ENCODE results near the gene FOXL3. TPM values are rescaled to one million over a fixed set of nuclear protein-coding genes. Genes with fewer than 3 reads are reported as not detected.
A peak's percentile ranks its signal among the peaks of the same experiment; 100 is the strongest.

Gene FOXL3
- total and polyA plus RNA-seq, 4 donors: not detected

- no peaks in the 10 kb centered on the region for H3K36me3 ChIP-seq (ENCODE audit: control insufficient read depth in 1 of 2, insufficient read depth in 2 of 2, low read length in 1 of 2)
- H3K4me3 ChIP-seq (ENCODE audit: low read length in 2 of 2): no peak overlapping the region
- WGBS, 2 donors: 82 to 86% methylated on average over 35 of the region's 35 CpGs
- intact Hi-C loops (cut with DNase I): no loop called here
- H3K4me1 ChIP-seq (ENCODE audit: control insufficient read depth in 1 of 2, insufficient read depth in 2 of 2, low read length in 2 of 2): no peaks in the 10 kb centered on the region
- no peaks in the 10 kb centered on the region for H3K27me3 ChIP-seq (ENCODE audit: control insufficient read depth in 1 of 2, insufficient read depth in 2 of 2, low read length in 1 of 2)
- no peaks in the 10 kb centered on the region for H3K9me3 ChIP-seq (ENCODE audit: control insufficient read depth, low read length)
- no peak overlapping the region for H3K27ac ChIP-seq (ENCODE audit: low read depth in 1 of 2, low read length in 2 of 2)
- DNase-seq (peak in 1 of 2 donors; percentile 56), ATAC-seq (ENCODE audit: low FRiP score) (no peak)
Observed at GRCh38 chr7:305410-306151, 15.6 kb downstream of the FOXL3 start.

GRCh38 chr7:307970-308369, 18.0 kb downstream of the FOXL3 start:
- H3K36me3 ChIP-seq (ENCODE audit: control insufficient read depth in 1 of 2, insufficient read depth in 2 of 2, low read length in 1 of 2): no peaks in the 10 kb centered on the region
- 61 to 78% methylated on average over 3 of the region's 3 CpGs for WGBS, 2 donors
- ATAC-seq (ENCODE audit: low FRiP score) (no peak), DNase-seq (no peak)
- intact Hi-C loops (cut with DNase I): no loop called here
- H3K4me3 ChIP-seq (ENCODE audit: low read length in 2 of 2): no peak overlapping the region
- no peak overlapping the region for H3K27ac ChIP-seq (ENCODE audit: low read depth in 1 of 2, low read length in 2 of 2)
- no peaks in the 10 kb centered on the region for H3K4me1 ChIP-seq (ENCODE audit: control insufficient read depth in 1 of 2, insufficient read depth in 2 of 2, low read length in 2 of 2)
- no peaks in the 10 kb centered on the region for H3K9me3 ChIP-seq (ENCODE audit: control insufficient read depth, low read length)
- no peaks in the 10 kb centered on the region for H3K27me3 ChIP-seq (ENCODE audit: control insufficient read depth in 1 of 2, insufficient read depth in 2 of 2, low read length in 1 of 2)

- DNase-seq (peak; percentile 12 to 65), ATAC-seq (ENCODE audit: low FRiP score) (no peak)
- Histone ChIP-seq H3K27me3 (ENCODE audit: control insufficient read depth in 1 of 2, insufficient read depth in 2 of 2, low read length in 1 of 2) (no peaks in the 10 kb centered on the region), H3K9me3 (ENCODE audit: control insufficient read depth, low read length) (no peaks in the 10 kb centered on the region), H3K27ac (ENCODE audit: low read depth in 1 of 2, low read length in 2 of 2) (no peak overlapping the region), H3K36me3 (ENCODE audit: control insufficient read depth in 1 of 2, insufficient read depth in 2 of 2, low read length in 1 of 2) (no peaks in the 10 kb centered on the region), H3K4me3 (ENCODE audit: low read length in 2 of 2) (no peak overlapping the region), H3K4me1 (ENCODE audit: control insufficient read depth in 1 of 2, insufficient read depth in 2 of 2, low read length in 2 of 2) (no peaks in the 10 kb centered on the region)
- intact Hi-C loops (cut with DNase I): loop anchor here in 1 of 2 donors (2.0 kb wide), 1 partner anchor 45 kb away; no protein-coding TSS in a partner anchor
- WGBS, 2 donors: 91 to 92% methylated on average over 19 of the region's 19 CpGs
Observed at GRCh38 chr7:309586-310228, 19.7 kb downstream of the FOXL3 start.

- Histone ChIP-seq H3K36me3 (ENCODE audit: control insufficient read depth in 1 of 2, insufficient read depth in 2 of 2, low read length in 1 of 2) (no peaks in the 10 kb centered on the region), H3K4me1 (ENCODE audit: control insufficient read depth in 1 of 2, insufficient read depth in 2 of 2, low read length in 2 of 2) (no peaks in the 10 kb centered on the region), H3K27ac (ENCODE audit: low read depth in 1 of 2, low read length in 2 of 2) (no peak overlapping the region), H3K4me3 (ENCODE audit: low read length in 2 of 2) (no peak overlapping the region), H3K9me3 (ENCODE audit: control insufficient read depth, low read length) (no peaks in the 10 kb centered on the region), H3K27me3 (ENCODE audit: control insufficient read depth in 1 of 2, insufficient read depth in 2 of 2, low read length in 1 of 2) (no peaks in the 10 kb centered on the region)
- ATAC-seq (ENCODE audit: low FRiP score) (no peak), DNase-seq (peak; percentile 29 to 55)
- intact Hi-C loops (cut with DNase I): loop anchor here in 1 of 2 donors (2.0 kb wide), 1 partner anchor 46 kb away; no protein-coding TSS in a partner anchor
- WGBS, 2 donors: 74 to 77% methylated on average over 19 of the region's 19 CpGs
Observed at GRCh38 chr7:311131-311680, 21.2 kb downstream of the FOXL3 start.

- DNase-seq (peak; percentile 22 to 38), ATAC-seq (ENCODE audit: low FRiP score) (no peak)
Observed at GRCh38 chr7:311796-312195, 21.8 kb downstream of the FOXL3 start.

GRCh38 chr7:312424-312823, 22.5 kb downstream of the FOXL3 start:
- ATAC-seq (ENCODE audit: low FRiP score): no peak

More at GRCh38 chr7:311796-312195, 21.8 kb downstream of the FOXL3 start:
- Histone ChIP-seq H3K36me3 (ENCODE audit: control insufficient read depth in 1 of 2, insufficient read depth in 2 of 2, low read length in 1 of 2) (no peaks in the 10 kb centered on the region), H3K27ac (ENCODE audit: low read depth in 1 of 2, low read length in 2 of 2) (no peak overlapping the region), H3K4me3 (ENCODE audit: low read length in 2 of 2) (no peak overlapping the region), H3K27me3 (ENCODE audit: control insufficient read depth in 1 of 2, insufficient read depth in 2 of 2, low read length in 1 of 2) (no peaks in the 10 kb centered on the region), H3K4me1 (ENCODE audit: control insufficient read depth in 1 of 2, insufficient read depth in 2 of 2, low read length in 2 of 2) (no peaks in the 10 kb centered on the region), H3K9me3 (ENCODE audit: control insufficient read depth, low read length) (no peaks in the 10 kb centered on the region)
- WGBS, 2 donors: 63 to 71% methylated on average over 5 of the region's 5 CpGs
- intact Hi-C loops (cut with DNase I): loop anchor here in 1 of 2 donors (2.0 kb wide), 1 partner anchor 47 kb away; no protein-coding TSS in a partner anchor

GRCh38 chr7:314853-315252, 24.9 kb downstream of the FOXL3 start:
- intact Hi-C loops (cut with DNase I): no loop called here
- Histone ChIP-seq H3K4me3 (ENCODE audit: low read length in 2 of 2) (no peak overlapping the region), H3K9me3 (ENCODE audit: control insufficient read depth, low read length) (no peaks in the 10 kb centered on the region), H3K4me1 (ENCODE audit: control insufficient read depth in 1 of 2, insufficient read depth in 2 of 2, low read length in 2 of 2) (no peaks in the 10 kb centered on the region), H3K27me3 (ENCODE audit: control insufficient read depth in 1 of 2, insufficient read depth in 2 of 2, low read length in 1 of 2) (no peaks in the 10 kb centered on the region), H3K36me3 (ENCODE audit: control insufficient read depth in 1 of 2, insufficient read depth in 2 of 2, low read length in 1 of 2) (no peaks in the 10 kb centered on the region), H3K27ac (ENCODE audit: low read depth in 1 of 2, low read length in 2 of 2) (no peak overlapping the region)
- 94 to 96% methylated on average over 8 of the region's 8 CpGs for WGBS, 2 donors
- DNase-seq (no peak), ATAC-seq (ENCODE audit: low FRiP score) (no peak)

More at GRCh38 chr7:312424-312823, 22.5 kb downstream of the FOXL3 start:
- Histone ChIP-seq H3K4me3 (ENCODE audit: low read length in 2 of 2) (no peak overlapping the region), H3K27me3 (ENCODE audit: control insufficient read depth in 1 of 2, insufficient read depth in 2 of 2, low read length in 1 of 2) (no peaks in the 10 kb centered on the region), H3K4me1 (ENCODE audit: control insufficient read depth in 1 of 2, insufficient read depth in 2 of 2, low read length in 2 of 2) (no peaks in the 10 kb centered on the region), H3K27ac (ENCODE audit: low read depth in 1 of 2, low read length in 2 of 2) (no peak overlapping the region), H3K36me3 (ENCODE audit: control insufficient read depth in 1 of 2, insufficient read depth in 2 of 2, low read length in 1 of 2) (no peaks in the 10 kb centered on the region), H3K9me3 (ENCODE audit: control insufficient read depth, low read length) (no peaks in the 10 kb centered on the region)
- intact Hi-C loops (cut with DNase I): no loop called here
- no peak for DNase-seq
- 78% methylated on average over 6 of the region's 6 CpGs for WGBS, 2 donors

GRCh38 chr7:315516-316265, 25.7 kb downstream of the FOXL3 start:
- Histone ChIP-seq H3K4me1 (ENCODE audit: control insufficient read depth in 1 of 2, insufficient read depth in 2 of 2, low read length in 2 of 2) (no peaks in the 10 kb centered on the region), H3K9me3 (ENCODE audit: control insufficient read depth, low read length) (no peaks in the 10 kb centered on the region), H3K4me3 (ENCODE audit: low read length in 2 of 2) (no peak overlapping the region), H3K27ac (ENCODE audit: low read depth in 1 of 2, low read length in 2 of 2) (no peak overlapping the region), H3K27me3 (ENCODE audit: control insufficient read depth in 1 of 2, insufficient read depth in 2 of 2, low read length in 1 of 2) (no peaks in the 10 kb centered on the region), H3K36me3 (ENCODE audit: control insufficient read depth in 1 of 2, insufficient read depth in 2 of 2, low read length in 1 of 2) (no peaks in the 10 kb centered on the region)
- WGBS, 2 donors: 57 to 62% methylated on average over 16 of the region's 16 CpGs
- no peak for ATAC-seq (ENCODE audit: low FRiP score)
- intact Hi-C loops (cut with DNase I): no loop called here
- DNase-seq: peak; percentile 47 to 50
